ENCODE data around the gene MAPT.

- TF ChIP-seq, protein P1, sequence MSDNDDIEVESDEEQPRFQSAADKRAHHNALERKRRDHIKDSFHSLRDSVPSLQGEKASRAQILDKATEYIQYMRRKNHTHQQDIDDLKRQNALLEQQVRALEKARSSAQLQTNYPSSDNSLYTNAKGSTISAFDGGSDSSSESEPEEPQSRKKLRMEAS (IDR thresholded peaks at IDR 0.05): no peak
- no peak for TF ChIP-seq RAD21 (IDR thresholded peaks at IDR 0.05; ENCODE audit: low read depth)
- TF ChIP-seq TAF1 (IDR thresholded peaks at IDR 0.05; ENCODE audit: low read depth): no peak
- TF ChIP-seq CEBPB (IDR thresholded peaks at IDR 0.05): no peak
- TF ChIP-seq CREB1 (IDR thresholded peaks at IDR 0.05; ENCODE audit: low read depth): no peak
- TF ChIP-seq YY1 (IDR thresholded peaks at IDR 0.05; ENCODE audit: low read depth): no peak
- no peak for TF ChIP-seq USF1 (IDR thresholded peaks at IDR 0.05)
- TF ChIP-seq NFIC (IDR thresholded peaks at IDR 0.05): no peak
- TF ChIP-seq EP300 (IDR thresholded peaks at IDR 0.05; ENCODE audit: borderline replicate concordance): no peak
Measured at GRCh38 chr17:45908460-45908859, 14.1 kb downstream of the MAPT start.

All from Ishikawa (cell line).